Osteoblast (primary cell): ENCODE results near the gene ZCCHC14. TPM values are rescaled to one million over a fixed set of nuclear protein-coding genes. Genes with fewer than 3 reads are reported as not detected.

ENCODE experiments used
- DNase-seq: peaks from one replicate; pipeline ENCODE4 v3.0.0; 2011; ENCODE audit warnings: low spot score, mixed read lengths; ENCODE audit not compliant: insufficient read length; ENCODE audit errors: missing footprints
- H2AFZ ChIP-seq: 2 replicates; pipeline ENCODE4 v1.6.0; 2011; ENCODE audit warnings: mild to moderate bottlenecking, low read length
- H3K27ac ChIP-seq: 2 replicates; pipeline ENCODE4 v1.5.1; 2011; ENCODE audit warnings: mild to moderate bottlenecking, low read depth, low read length, moderate library complexity
- H3K27me3 ChIP-seq: 2 replicates; pipeline ENCODE4 v1.6.0; 2012; ENCODE audit warnings: mild to moderate bottlenecking, control low read depth, inconsistent platforms, low read length, moderate library complexity; ENCODE audit not compliant: insufficient read depth
- H3K36me3 ChIP-seq: 2 replicates; pipeline ENCODE4 v1.5.1; 2011; ENCODE audit warnings: mild to moderate bottlenecking, low read length, control low read depth, moderate library complexity; ENCODE audit not compliant: insufficient read depth
- H3K4me1 ChIP-seq: 2 replicates; pipeline ENCODE4 v1.5.1; 2011; ENCODE audit warnings: mild to moderate bottlenecking, low read length, control low read depth, moderate library complexity; ENCODE audit not compliant: insufficient read depth
- H3K4me2 ChIP-seq: 2 replicates; pipeline ENCODE4 v1.6.0; 2011; ENCODE audit warnings: mild to moderate bottlenecking, low read length; ENCODE audit not compliant: insufficient read depth
- H3K4me3 ChIP-seq: fragments of 200-600 bp; sonication (generic); 3 replicates; pipeline ENCODE4 v1.5.1; 2012; ENCODE audit warnings: mild to moderate bottlenecking, low read length, inconsistent platforms; ENCODE audit not compliant: insufficient read depth
- H3K79me2 ChIP-seq: 2 replicates; pipeline ENCODE4 v1.6.0; 2012; ENCODE audit warnings: mild to moderate bottlenecking, low read length, control low read depth, inconsistent platforms; ENCODE audit not compliant: insufficient read depth
- H3K9me3 ChIP-seq: 2 replicates; pipeline ENCODE4 v1.5.1; 2011; ENCODE audit warnings: low read depth, low read length, control low read depth
- H4K20me1 ChIP-seq: 2 replicates; pipeline ENCODE4 v1.6.0; 2012; ENCODE audit warnings: mild to moderate bottlenecking, low read length, control low read depth; ENCODE audit not compliant: insufficient read depth
- CTCF ChIP-seq: IDR thresholded peaks from 2 replicates; pipeline ENCODE4 v1.5.1; 2011; ENCODE audit warnings: mild to moderate bottlenecking, low read depth, low read length, moderate library complexity; ENCODE audit errors: extremely low read depth
- total RNA-seq: library from RNA; depleted of rRNA; stranded (reverse); fragments of >200 nt; gene quantifications from 2 replicates; pipeline ENCODE4 v1.2.3, GENCODE V29; 2012

The ZCCHC14 gene
- total RNA-seq, 1 donor = 36.9 TPM

GRCh38 chr16:87411375-87412271 is 81.2 kb downstream of the ZCCHC14 start:
- H3K27ac ChIP-seq = no peak overlapping the region
- no peak overlapping the region for H3K4me3 ChIP-seq
- no peaks in the 10 kb centered on the region for H3K9me3 ChIP-seq
- no peak for TF ChIP-seq CTCF
- H3K36me3 ChIP-seq = peaks cover 59% of the 10 kb centered on the region
- no peak overlapping the region for H3K4me2 ChIP-seq
- DNase-seq = peak; percentile 74
- H4K20me1 ChIP-seq = peaks cover 6% of the 10 kb centered on the region
- H3K79me2 ChIP-seq = peaks cover 5% of the 10 kb centered on the region
- no peaks in the 10 kb centered on the region for H3K4me1 ChIP-seq
- no peak overlapping the region for H2AFZ ChIP-seq
- no peaks in the 10 kb centered on the region for H3K27me3 ChIP-seq

GRCh38 chr16:87410968-87411367 is 81.9 kb downstream of the ZCCHC14 start:
- no peak for TF ChIP-seq CTCF
- Histone ChIP-seq H3K9me3 (no peaks in the 10 kb centered on the region), H3K4me3 (no peak overlapping the region), H2AFZ (no peak overlapping the region), H3K4me1 (no peaks in the 10 kb centered on the region), H3K36me3 (peaks cover 56% of the 10 kb centered on the region), H3K27me3 (no peaks in the 10 kb centered on the region), H4K20me1 (peaks cover 6% of the 10 kb centered on the region), H3K79me2 (peaks cover 5% of the 10 kb centered on the region), H3K4me2 (no peak overlapping the region), H3K27ac (no peak overlapping the region)
- peak; percentile 32 for DNase-seq

- H4K20me1 ChIP-seq = peaks cover 6% of the 10 kb centered on the region
- H3K4me1 ChIP-seq = no peaks in the 10 kb centered on the region
- H3K27me3 ChIP-seq = no peaks in the 10 kb centered on the region
- H3K27ac ChIP-seq = no peak overlapping the region
- no peak overlapping the region for H3K4me2 ChIP-seq
- peaks cover 57% of the 10 kb centered on the region for H3K36me3 ChIP-seq
- no peak overlapping the region for H2AFZ ChIP-seq
- TF ChIP-seq CTCF = no peak
- H3K4me3 ChIP-seq = no peak overlapping the region
- H3K9me3 ChIP-seq = no peaks in the 10 kb centered on the region
- peaks cover 5% of the 10 kb centered on the region for H3K79me2 ChIP-seq
- DNase-seq = no peak
Measured at GRCh38 chr16:87410530-87410929, 82.3 kb downstream of the ZCCHC14 start.

- no peak for DNase-seq
- Histone ChIP-seq H3K4me1 (no peaks in the 10 kb centered on the region), H3K79me2 (peaks cover 7% of the 10 kb centered on the region), H2AFZ (no peak overlapping the region), H3K9me3 (no peaks in the 10 kb centered on the region), H3K36me3 (peaks cover 60% of the 10 kb centered on the region), H3K27ac (no peak overlapping the region), H3K27me3 (no peaks in the 10 kb centered on the region), H3K4me3 (no peak overlapping the region), H4K20me1 (peaks cover 6% of the 10 kb centered on the region), H3K4me2 (no peak overlapping the region)
- TF ChIP-seq CTCF = no peak
Measured at GRCh38 chr16:87409781-87410180, 83.0 kb downstream of the ZCCHC14 start.
